Kidney (tissue), 14 donors: Measurements from ENCODE around the gene IFIT2. TPM values are rescaled to one million over a fixed set of nuclear protein-coding genes. Genes with fewer than 3 reads are reported as not detected.

Experiments
- DNase-seq, 5 donors: peaks; one replicate each; pipeline ENCODE4 v3.0.0-alpha.2; 2013 to 2020
- FAIRE-seq: peaks from 2 replicates; lab custom pipeline; 2012; peaks lifted over from hg19 to GRCh38; lab: Jason Lieb, UNC
- H3K27ac ChIP-seq, 2 donors: one replicate each; pipeline ENCODE4 v1.7.0; 2013; ENCODE audit warnings: low read depth in 2 of 2, low read length in 2 of 2, inconsistent platforms in 1 of 2
- H3K27me3 ChIP-seq: one replicate; pipeline ENCODE4 v1.7.1; 2013; ENCODE audit warnings: low read length, inconsistent platforms; ENCODE audit not compliant: control insufficient read depth, insufficient read depth
- H3K36me3 ChIP-seq, 3 donors: one replicate each; pipeline versions ENCODE4 v1.7.0 to v1.7.1; 2013; ENCODE audit warnings: low read length in 3 of 3, control low read depth in 1 of 3, inconsistent platforms in 1 of 3; ENCODE audit not compliant: insufficient read depth in 3 of 3, control insufficient read depth in 2 of 3
- H3K4me1 ChIP-seq, 3 donors: one replicate each; pipeline versions ENCODE4 v1.7.0 to v1.7.1; 2013; ENCODE audit warnings: low read length in 3 of 3, inconsistent platforms in 1 of 3, low read depth in 1 of 3; ENCODE audit not compliant: control insufficient read depth in 2 of 3, insufficient read depth in 2 of 3
- H3K4me3 ChIP-seq, 3 donors: one replicate each; pipeline versions ENCODE4 v1.7.0 to v1.8.1; 2013; ENCODE audit warnings: low read length in 3 of 3, control low read depth in 1 of 3, inconsistent platforms in 1 of 3
- H3K9ac ChIP-seq, 3 donors: one replicate each; pipeline versions ENCODE4 v1.7.0 to v1.7.1; 2013; ENCODE audit warnings: low read length in 3 of 3, control low read depth in 1 of 3, inconsistent platforms in 1 of 3
- H3K9me3 ChIP-seq, 3 donors: one replicate each; pipeline versions ENCODE4 v1.7.0 to v1.7.1; 2013; ENCODE audit warnings: low read length in 3 of 3, control low read depth in 1 of 3, inconsistent platforms in 1 of 3; ENCODE audit not compliant: control insufficient read depth in 2 of 3, insufficient read depth in 1 of 3
- CTCF ChIP-seq: IDR thresholded peaks from 3 replicates; pipeline ENCODE4 v1.5.1; 2012; ENCODE audit warnings: mild to moderate bottlenecking, moderate library complexity, borderline replicate concordance; ENCODE audit not compliant: insufficient read depth; ENCODE audit errors: extremely low read depth
- intact Hi-C: fragments of 100-400 bp; cut with DNase I; formaldehyde crosslinking; loops from one replicate; pipeline ENCODE4 v1.11.1; 2022
- polyA plus RNA-seq: library from polyadenylated mRNA; stranded (reverse); fragments of 350-450 nt; fragmentation: Illumina TruSeq; extraction: RNeasy Lipid Tissue Mini Kit (QIAGEN cat#74804); gene quantifications from one replicate; pipeline ENCODE4 v1.2.3, GENCODE V29; 2014; ENCODE audit warnings: low read depth, low replicate concordance; ENCODE audit not compliant: insufficient read depth
- total RNA-seq: library from RNA; stranded (reverse); fragmentation: NEBNext Ultra II Directional; extraction: Animal tissue kit (Norgen Biotek cat#: 25700); gene quantifications from one replicate; pipeline ENCODE4 v1.2.1, GENCODE V29; 2021
- donor health status: control.
- donor health status: control.
- donor health status: control.
- donor health status: control.
- donor health status: control.
- donor health status: DM: yes; HTN: yes; CAD: no.
- donor health status: Normal renal cell carcinoma (clear cell type).

The IFIT2 gene
- total and polyA plus RNA-seq, 2 donors from 2014 or later: 6.9 to 12.2 TPM

- H3K9me3 ChIP-seq: no peaks in the 10 kb centered on the region
- intact Hi-C loops: no loop called here
- FAIRE-seq: no peak
- no peak for TF ChIP-seq CTCF
- H3K9ac ChIP-seq: no peak overlapping the region
- no peak overlapping the region for H3K27ac ChIP-seq
- no peak for DNase-seq
- no peaks in the 10 kb centered on the region for H3K36me3 ChIP-seq
- no peaks in the 10 kb centered on the region for H3K27me3 ChIP-seq
- H3K4me3 ChIP-seq: no peak overlapping the region
- peaks cover 0 to 5% (median 4%) of the 10 kb centered on the region in 3 donors for H3K4me1 ChIP-seq
These were observed 38.3 kb upstream of the IFIT2 start for GRCh38 chr10:89263531-89263930.

GRCh38 chr10:89266721-89267453 lies 35.0 kb upstream of the IFIT2 start:
- TF ChIP-seq CTCF: no peak
- Histone ChIP-seq H3K27me3 (no peaks in the 10 kb centered on the region), H3K9me3 (no peaks in the 10 kb centered on the region), H3K9ac (no peak overlapping the region), H3K27ac (no peak overlapping the region), H3K4me3 (no peak overlapping the region), H3K4me1 (peaks cover 0 to 5% (median 4%) of the 10 kb centered on the region in 3 donors), H3K36me3 (no peaks in the 10 kb centered on the region)
- intact Hi-C loops: no loop called here
- FAIRE-seq: no peak
- no peak for DNase-seq

- Histone ChIP-seq H3K27ac (peak overlapping the region; percentile 73 to 89), H3K9ac (no peak overlapping the region), H3K27me3 (no peaks in the 10 kb centered on the region), H3K4me1 (peaks cover 0 to 5% (median 4%) of the 10 kb centered on the region in 3 donors), H3K36me3 (no peaks in the 10 kb centered on the region), H3K4me3 (no peak overlapping the region), H3K9me3 (no peaks in the 10 kb centered on the region)
- intact Hi-C loops: no loop called here
- DNase-seq: peak in 1 of 5 donors; percentile 20
- TF ChIP-seq CTCF: no peak
- FAIRE-seq: no peak
These were observed 32.3 kb upstream of the IFIT2 start for GRCh38 chr10:89269433-89270152.
